HG03045 (cell line): ENCODE data around the gene PSAP.

Source experiments
- ATAC-seq: cut with Tn5 transposase; IDR thresholded peaks from one replicate; pipeline ENCODE4 v1.9.1; 2021; ENCODE audit warnings: mild to moderate bottlenecking, moderate library complexity; ENCODE audit not compliant: unreplicated experiment

PSAP gene

DNA sequence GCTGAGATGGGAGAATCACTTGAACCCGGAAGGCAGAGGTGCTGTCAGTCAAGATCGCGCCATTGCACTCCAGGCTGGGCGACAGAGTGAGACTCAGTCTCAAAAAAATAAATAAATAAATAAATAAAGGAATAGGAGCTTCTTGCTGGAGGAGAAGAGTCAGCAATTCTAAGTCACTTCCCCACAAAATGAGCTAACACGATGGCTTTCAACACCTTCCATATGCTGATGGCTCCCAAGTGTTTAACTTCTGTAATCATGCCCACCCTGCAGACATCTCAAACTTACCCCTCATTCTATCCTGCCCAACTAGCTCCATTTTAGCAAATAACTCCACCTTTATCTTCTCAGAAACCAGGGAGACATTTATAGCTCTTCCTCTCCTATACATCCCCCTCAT lies 21.2 kb downstream of the PSAP start:
- ATAC-seq: no peak

GRCh38 chr10:71829171-71829570 lies 21.9 kb downstream of the PSAP start:
- ATAC-seq: no peak

GRCh38 chr10:71828702-71829101 lies 22.3 kb downstream of the PSAP start:
- ATAC-seq: no peak

- ATAC-seq: no peak
Observed at GRCh38 chr10:71827852-71828251, 23.2 kb downstream of the PSAP start.

DNA sequence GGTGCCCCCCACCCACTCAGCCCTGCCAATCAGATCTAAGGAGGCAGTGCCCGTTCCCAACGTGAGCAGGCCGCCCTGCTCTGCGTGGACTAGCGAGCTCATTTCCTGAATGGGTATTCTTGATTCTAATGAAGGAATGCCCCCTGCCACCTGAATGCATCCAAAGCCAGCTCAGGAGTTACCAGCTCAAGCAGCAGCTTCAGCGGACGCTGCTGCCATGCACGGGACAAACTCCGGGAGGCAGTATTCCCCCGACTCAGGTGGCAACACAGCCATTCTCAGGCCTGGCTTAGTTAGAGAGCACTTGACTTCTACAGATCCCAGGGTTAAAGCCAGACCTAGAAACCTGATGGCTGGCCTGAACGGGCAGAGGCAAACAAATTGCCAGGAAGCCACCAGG lies 25.8 kb downstream of the PSAP start:
- ATAC-seq: no peak

DNA sequence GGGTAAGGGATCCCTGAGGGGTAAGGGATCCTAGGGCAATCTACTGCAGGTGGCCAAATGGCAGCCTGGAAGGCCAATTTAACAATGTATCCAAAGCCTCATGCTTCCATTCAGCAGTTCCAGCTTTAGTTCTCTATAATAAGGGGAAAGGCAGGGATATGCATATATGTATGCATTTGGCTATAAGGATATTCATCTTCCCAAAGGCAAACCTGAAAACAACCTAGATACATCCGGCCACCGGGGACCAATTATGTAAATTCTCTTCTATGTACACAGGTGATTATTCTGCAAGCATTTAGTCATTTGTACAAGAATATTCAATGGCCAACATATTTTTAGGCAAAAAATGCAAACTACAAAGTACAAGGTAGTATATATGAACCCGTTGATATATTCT lies 26.7 kb downstream of the PSAP start:
- ATAC-seq: no peak

GRCh38 chr10:71823356-71823755 lies 27.7 kb downstream of the PSAP start:
- ATAC-seq: no peak

DNA sequence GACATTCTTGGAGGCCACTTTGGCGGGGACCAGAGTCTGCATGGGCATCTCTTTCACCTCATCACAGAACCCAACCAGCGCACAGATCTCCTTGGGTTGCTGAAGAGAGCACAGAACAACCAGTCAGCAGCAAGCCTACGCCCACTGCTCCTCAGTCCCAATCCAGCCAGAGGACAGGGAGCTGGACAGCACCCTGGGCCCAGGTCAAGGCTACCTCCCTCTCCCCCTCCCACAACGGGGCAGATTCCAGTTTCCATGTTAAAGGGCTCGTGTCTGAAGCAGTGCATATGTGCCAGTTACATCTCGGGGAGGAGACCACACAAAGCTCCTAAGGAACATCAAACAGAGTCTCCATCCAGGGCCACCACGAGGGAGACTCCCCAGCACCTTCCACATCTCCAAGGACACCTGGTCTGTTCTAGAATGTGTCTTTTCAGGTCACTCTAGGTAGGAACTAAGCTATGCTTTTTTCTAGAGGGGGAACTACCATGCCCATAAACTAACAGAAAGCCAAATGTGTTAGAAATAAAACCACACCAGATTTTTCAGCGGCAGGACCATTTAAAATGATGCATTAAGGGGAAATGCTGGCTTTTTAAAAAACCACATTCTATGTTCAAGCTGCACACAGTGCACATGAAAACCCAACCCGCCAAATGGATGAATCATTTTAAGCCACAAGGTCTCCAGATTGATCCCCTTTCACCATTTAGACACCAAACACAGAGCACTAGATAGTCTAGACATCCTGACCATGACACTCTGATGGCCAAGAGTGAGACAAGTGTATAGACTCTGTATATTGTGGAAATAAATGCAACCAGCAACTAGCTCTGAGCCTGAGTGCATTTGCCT lies 28.9 kb downstream of the PSAP start:
- no peak for ATAC-seq

GRCh38 chr10:71820966-71821365 lies 30.1 kb downstream of the PSAP start:
- no peak for ATAC-seq

- no peak for ATAC-seq
Observed at GRCh38 chr10:71819985-71820384, 31.1 kb downstream of the PSAP start.

DNA sequence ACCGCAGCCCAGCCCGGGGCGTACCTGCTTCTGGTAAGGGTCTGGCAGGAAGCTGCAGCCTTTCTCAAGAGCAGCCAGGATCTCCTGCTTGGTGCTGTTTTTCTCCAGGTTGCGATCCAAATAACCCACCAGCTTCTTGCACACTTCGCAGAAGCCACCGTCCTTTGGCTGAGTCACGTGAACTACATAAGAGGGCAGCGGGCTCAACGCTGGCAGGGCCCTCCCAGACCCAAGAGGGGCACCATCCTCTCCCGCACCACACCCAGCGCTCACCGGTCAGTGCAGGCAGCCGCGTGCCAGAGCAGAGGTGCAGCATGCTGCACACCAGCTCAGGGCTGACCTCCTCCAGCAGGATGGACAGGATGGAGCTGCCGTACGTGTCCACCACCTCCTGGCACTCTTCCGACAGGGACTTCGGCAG lies 31.6 kb downstream of the PSAP start:
- no peak for ATAC-seq

DNA sequence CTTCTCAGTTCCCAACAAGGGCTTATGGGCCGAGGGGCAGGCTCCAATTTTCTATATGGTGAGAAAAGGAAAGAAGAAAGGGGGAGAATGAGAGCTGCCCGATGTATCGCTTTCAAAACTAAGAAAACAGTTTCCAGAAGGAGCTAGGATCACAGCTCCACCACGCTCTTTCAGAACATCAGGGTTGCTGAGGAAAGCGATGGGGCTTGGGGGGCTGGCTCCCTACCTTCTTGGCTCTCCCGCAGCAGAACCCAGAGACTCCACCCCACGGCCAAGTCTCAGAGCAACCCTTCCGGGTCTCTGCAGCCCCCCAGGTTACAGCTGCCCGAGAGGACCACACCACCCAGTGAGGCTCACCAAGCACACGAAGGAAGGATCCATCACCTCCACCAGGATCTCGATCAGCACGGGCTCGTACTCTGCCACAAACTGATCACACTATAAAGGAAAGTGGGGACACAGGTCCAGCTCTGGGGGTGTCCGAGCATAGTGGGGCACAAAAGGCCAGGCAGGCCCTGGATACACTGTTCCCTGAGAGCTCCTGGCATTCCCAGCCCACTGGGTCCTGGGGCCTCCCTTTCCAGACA lies 32.3 kb downstream of the PSAP start:
- ATAC-seq: no peak

DNA sequence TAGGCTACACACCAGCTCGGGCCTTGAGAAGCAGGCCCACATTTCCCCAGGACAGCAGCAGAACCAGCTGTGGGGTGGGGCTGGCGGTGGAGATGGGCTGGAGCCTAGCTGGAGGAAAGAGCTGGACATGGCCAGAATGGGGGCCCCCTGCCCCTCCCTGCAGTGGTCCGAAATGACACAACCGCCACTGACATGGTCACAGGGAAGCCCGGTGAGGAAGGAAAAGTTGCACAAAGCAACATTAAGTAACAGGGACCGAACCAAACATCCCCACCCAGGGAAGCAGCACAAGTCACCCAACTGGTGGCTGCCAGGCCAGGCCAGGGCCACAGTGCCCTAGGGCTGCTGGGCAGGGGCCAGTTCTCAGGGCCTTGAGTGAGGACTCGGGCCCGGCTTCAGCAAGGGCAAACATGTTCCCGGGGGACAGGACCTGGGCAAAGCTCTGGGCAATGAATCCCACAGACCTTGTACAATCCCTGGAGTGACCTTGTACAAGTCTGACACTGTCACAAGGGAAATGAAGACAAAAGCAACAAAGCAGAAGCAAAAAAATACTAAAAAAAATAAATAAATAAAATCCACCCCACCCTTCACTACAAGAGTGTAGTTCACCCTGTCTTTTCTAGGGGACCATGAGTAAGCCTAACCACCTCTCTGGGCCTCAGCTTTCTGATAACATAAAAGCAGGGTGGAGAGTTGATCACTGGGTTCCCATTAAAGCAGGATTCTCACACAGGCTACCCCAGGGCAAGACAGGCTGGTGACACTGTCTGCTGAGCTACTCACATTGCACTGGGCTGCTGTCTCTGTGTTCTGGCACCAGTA lies 33.0 kb downstream of the PSAP start:
- no peak for ATAC-seq

GRCh38 chr10:71816936-71817618 lies 34.0 kb downstream of the PSAP start:
- no peak for ATAC-seq

- no peak for ATAC-seq
Observed at GRCh38 chr10:71816421-71816851, 34.6 kb downstream of the PSAP start.

GRCh38 chr10:71815515-71816130 lies 35.4 kb downstream of the PSAP start:
- no peak for ATAC-seq

GRCh38 chr10:71814922-71815411 lies 36.1 kb downstream of the PSAP start:
- no peak for ATAC-seq

GRCh38 chr10:71812913-71813590 lies 38.0 kb downstream of the PSAP start:
- ATAC-seq: no peak

GRCh38 chr10:71812016-71812912 lies 38.8 kb downstream of the PSAP start:
- peak; percentile 59 for ATAC-seq
